GM19023 (cell line): ENCODE data around the gene IRAK1.

Source experiments
- ATAC-seq: cut with Tn5 transposase; IDR thresholded peaks from one replicate; pipeline ENCODE4 v1.9.1; 2021; ENCODE audit warnings: mild to moderate bottlenecking, moderate library complexity; ENCODE audit not compliant: unreplicated experiment

IRAK1 gene

GRCh38 chrX:154043003-154043763 is 23.5 kb upstream of the IRAK1 start:
- ATAC-seq, result no peak

GRCh38 chrX:154040863-154041262 is 21.2 kb upstream of the IRAK1 start:
- ATAC-seq, result no peak

- ATAC-seq, result no peak
Measured at GRCh38 chrX:154040307-154040756, 20.6 kb upstream of the IRAK1 start.

GRCh38 chrX:154039577-154039976 is 19.9 kb upstream of the IRAK1 start:
- ATAC-seq, result no peak

DNA sequence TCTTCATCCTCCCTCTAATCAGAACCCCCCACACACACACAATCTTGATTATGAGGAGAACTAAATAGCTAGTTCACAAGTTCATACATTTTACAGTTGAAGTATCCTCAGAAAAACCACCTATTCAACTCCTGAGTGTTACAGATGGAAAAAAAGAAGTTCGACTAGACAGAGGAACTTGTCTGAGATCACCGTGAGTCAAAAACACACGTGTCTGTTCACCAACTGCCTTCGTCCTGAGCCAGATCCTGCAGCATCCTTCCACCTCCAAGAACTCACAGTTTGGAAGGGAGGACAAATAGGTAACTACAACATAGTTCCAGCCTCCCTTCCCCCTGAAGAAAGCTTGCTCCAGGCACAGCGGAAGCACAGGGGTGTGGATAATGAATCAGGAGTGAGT is 19.0 kb upstream of the IRAK1 start:
- ATAC-seq, result no peak

DNA sequence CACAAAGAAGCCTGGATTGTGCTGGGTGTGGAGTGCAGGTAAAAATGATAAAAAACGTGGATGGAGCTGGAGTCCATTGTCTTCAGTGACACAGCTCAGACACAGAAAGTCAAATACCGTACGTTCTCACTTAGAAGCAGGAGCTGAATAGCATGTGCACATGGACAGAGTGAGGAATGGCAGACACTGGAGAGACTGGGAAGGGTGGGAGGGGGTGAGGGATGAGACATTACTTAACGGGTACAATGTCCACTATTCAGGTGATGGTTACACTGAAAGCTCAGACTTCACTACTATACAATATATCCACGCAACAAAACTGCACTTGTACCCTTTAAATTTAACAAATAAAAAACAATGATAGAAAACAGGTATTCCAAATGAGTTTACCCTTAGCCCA is 18.1 kb upstream of the IRAK1 start:
- no peak for ATAC-seq

DNA sequence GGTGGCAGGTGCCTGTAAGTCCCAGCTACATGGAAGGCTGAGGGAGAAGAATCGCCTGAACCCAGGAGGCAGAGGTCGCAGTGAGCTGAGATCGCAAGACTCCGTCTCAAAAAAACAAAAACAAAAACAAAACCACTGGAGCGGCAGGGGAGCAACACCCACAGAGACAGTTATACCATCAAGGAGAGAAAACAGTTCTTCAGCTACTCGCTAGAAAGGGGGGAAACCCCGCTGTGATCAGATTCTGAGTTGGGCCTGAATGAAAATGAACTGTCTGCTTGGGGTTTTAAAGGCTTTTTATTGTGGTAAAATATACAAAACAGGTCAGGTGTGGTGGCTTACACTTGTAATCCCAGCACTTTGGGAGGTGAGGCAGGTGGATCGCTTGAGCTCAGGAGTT is 16.8 kb upstream of the IRAK1 start:
- ATAC-seq, result no peak

DNA sequence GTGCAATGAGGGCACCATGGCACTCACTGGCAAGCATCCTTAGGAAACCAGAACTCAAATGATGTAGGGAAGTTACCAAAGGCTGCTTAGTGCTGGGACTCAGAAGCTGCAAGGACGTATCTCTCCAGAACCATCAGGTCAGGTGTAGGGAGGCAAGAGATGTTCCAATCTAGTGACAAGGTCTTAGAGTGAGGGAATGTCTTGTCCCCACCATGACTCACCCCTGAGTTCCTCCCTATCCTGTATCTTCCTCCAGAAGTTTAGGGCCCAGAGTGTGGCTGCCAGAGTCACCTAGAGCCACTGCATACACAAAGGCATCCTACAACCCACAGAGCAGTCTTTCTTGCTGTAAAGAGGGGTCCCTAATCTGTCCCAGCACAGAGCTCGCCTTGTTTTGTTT is 14.1 kb upstream of the IRAK1 start:
- ATAC-seq, result no peak

DNA sequence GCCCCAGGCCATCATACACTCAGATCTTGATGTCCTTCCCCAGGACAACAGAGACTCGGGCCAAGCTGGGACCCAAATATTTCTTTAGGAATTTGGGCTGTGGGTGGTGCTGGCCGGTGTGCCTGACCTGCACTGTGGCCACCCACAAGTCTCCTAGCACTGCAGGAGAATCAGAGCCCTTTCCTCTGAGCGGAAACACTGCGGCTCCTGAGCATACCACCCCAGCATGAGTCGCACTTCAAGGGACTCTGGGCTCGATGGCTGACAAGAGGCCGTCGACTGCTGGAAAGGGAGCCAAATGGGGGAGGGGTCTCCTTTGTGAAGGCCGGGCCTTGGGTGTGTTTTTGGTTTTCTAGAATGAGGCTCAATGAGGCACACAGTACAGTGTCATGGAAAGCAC is 13.0 kb upstream of the IRAK1 start:
- no peak for ATAC-seq

GRCh38 chrX:154032160-154032559 is 12.5 kb upstream of the IRAK1 start:
- ATAC-seq, result no peak

GRCh38 chrX:154030715-154031305 is 11.1 kb upstream of the IRAK1 start:
- ATAC-seq, result no peak

- no peak for ATAC-seq
Measured at GRCh38 chrX:154030266-154030665, 10.6 kb upstream of the IRAK1 start.

DNA sequence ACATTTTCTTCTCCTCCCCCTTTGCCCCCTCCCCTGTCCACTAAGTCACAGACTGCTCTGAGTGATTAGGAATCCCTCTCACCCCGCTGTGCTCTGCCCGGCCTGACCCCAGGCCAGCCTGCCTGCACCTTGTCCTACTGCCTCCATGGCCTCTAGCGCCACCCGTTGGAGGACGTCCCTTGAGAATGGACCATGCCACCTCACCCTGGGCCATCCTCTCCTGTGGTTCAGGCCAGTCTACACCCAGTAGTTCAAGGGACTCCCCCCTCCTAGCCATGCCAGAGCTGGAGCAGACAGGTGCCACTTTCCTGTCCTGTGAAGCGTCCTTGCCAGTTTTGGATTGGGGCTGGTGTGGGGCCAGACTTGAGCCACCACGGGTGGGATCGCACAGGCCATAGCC is 9.7 kb upstream of the IRAK1 start:
- ATAC-seq, result no peak

DNA sequence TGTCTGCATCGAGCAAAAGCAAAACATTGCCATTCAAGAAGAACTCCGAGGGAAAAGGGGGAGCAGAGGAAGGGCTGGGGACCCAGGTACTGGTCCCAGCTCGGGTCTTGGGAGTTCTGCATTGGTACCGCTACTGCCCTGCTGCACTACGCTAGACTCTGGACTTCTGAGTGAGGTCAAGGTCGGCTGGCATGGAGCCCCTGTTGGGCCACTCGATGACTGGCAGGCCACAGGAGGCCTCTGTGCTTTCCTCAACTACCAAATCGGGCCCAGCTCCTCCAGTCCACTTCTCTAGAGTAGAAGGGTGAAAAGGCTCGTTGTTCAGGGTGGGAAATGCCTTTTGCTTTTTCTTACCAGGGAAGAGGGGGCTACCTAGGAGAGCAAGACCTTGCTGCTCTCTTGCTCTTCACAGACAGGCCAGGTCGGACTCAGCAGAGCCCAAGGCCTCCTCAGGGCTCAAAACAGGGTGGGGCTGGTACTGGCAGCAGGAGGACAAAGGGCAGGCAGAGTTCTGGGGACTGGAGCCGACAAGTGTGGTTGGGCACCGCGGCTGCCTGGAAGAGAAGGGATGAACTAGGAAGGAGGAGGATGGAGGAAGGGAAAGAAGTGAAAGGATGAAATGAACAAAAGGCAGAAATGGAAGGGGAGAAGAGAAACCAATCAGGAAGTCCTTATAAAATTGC is 8.9 kb upstream of the IRAK1 start:
- no peak for ATAC-seq

DNA sequence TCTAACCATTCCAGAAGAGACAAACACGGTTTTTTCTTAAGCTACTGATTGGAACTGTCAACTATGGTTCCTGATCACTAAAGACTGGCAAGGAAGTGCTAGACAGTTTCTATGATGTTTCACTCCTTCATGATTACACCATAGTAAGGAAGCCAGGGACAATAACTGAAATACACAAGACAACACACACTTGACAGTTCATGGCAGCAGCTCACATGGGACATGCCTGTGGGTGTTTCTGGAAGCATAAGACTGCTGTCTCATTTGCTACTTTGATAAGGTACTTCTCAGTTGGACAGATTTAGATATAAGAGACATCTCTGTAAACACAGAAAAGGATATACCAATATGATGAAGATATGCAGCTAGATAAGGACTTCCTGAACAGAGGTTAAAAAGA is 8.3 kb upstream of the IRAK1 start:
- ATAC-seq, result no peak

- ATAC-seq, result no peak
Measured at GRCh38 chrX:154027022-154027402, 7.3 kb upstream of the IRAK1 start.

- no peak for ATAC-seq
Measured at GRCh38 chrX:154026136-154027021, 6.7 kb upstream of the IRAK1 start.

DNA sequence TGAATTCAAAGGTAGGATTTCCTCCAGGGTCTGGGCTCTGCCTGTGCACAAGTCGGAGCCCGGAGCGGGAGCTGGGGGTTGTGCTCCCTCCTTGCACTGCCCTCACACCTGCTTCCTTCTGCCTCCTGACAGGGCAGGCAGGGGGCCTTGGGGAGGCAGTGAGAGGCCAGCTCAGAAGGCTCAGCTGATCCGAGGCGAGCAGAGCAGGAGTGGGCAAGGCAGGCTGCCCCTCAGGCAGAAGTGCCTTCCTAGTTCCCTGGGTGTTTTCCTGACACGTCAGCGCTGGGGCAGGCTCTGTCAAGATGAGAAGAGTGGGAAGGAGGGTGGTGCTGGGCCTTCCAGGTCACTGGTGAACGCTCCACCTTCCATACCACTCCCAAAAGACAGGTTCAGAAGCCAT is 5.5 kb upstream of the IRAK1 start:
- no peak for ATAC-seq

DNA sequence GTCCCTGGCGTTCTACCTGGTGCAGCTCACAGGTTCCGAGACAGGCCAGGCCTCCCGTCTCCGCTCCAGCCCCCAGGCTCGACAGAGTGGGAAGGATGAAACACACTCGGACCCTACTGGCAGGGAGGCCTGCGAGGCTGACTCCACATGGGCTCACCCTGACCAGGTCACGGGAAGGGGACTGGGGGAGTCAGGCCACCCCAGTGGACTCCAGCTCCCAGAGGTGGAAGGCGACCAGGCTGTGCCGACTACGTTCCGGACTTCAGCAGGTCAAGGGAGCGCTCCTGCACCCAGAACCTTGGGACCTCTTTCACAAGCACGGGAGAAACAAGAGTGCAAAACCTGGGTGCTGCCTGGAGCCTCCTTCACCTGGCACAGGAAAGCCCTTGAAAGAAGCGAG is 4.6 kb upstream of the IRAK1 start:
- no peak for ATAC-seq

- ATAC-seq, result no peak
Measured at GRCh38 chrX:154023276-154024000, 3.7 kb upstream of the IRAK1 start.

DNA sequence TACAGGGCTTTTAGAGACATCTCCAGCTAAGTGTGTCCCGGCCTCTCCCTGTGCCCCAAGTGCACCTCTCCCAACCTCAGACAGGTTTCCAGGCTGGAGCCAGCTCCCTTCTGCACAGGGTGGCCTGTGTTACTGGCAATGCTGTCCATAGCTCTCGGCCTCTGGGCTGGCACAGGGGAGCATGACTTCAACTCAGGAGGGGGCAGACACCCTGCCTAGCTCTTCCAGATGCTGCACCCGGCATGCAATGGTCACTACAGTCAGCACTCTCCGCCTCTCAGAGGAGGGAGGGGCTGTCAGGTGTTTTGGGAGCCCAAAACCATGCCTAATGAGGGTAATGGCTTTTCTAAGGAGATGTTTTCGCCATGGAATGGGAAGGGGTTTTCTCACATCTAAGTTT is 2.4 kb upstream of the IRAK1 start:
- ATAC-seq, result no peak
